ENCODE data around the gene POLDIP3. TPM values are rescaled to one million over a fixed set of nuclear protein-coding genes. Genes with fewer than 3 reads are reported as not detected.

POLDIP3 gene
- total RNA-seq (2022) (49.7 and 51.3 TPM in 2 replicates), Bru-seq, nascent RNA (percentile 76 among the genes with signal in this experiment), BruChase-seq, experiment 1, labeled RNA remaining after a 6-hour chase (percentile 84 among the genes with signal in this experiment), BruChase-seq, experiment 2, labeled RNA remaining after a 2-hour chase (percentile 78 among the genes with signal in this experiment)
- long read RNA-seq, transcript POLDIP3-203 (8 exons, 3,323 nt) = minor isoform, 14 of 239 reads
- long read RNA-seq, transcript POLDIP3-201 (9 exons, 3,441 nt) = major isoform, 144 of 239 reads
- long read RNA-seq, partial matches to known transcripts = 13 of 239 reads
- long read RNA-seq, other reads (novel, unspliced or antisense) = 68 of 239 reads

- ChIA-PET POLR2A (interaction anchor here (0.5 to 4.4 kb wide), 34 partner anchors 9 to 963 kb away, joined by 3 to 37 read pairs (median 4); partner anchors contain the start of genes ARFGAP3, CYB5R3 and PACSIN2), CTCF (interaction anchor here (0.6 to 1.2 kb wide), 6 partner anchors 11 to 1663 kb away, joined by 3 to 4 read pairs (median 3); no protein-coding TSS in a partner anchor)
- H3K4me3 Mint-ChIP-seq (ENCODE audit: unreplicated experiment) = peak within 1 kb of the TSS; percentile 94
- no peaks in the 10 kb centered on the region for H3K9me3 Mint-ChIP-seq (ENCODE audit: unreplicated experiment)
- intact Hi-C loops (cut with micrococcal nuclease) = no loop called here
- peak within 1 kb of the TSS; percentile 100 for H3K27ac Mint-ChIP-seq (ENCODE audit: low read depth, unreplicated experiment)
- no peaks in the 10 kb centered on the region for H3K27me3 Mint-ChIP-seq (ENCODE audit: insufficient read depth, unreplicated experiment)
- peaks cover 29% of the 10 kb centered on the region for H3K4me1 Mint-ChIP-seq (ENCODE audit: insufficient read depth, unreplicated experiment)
- peak; percentile 97 for DNase-seq (ENCODE audit: unreplicated experiment)
- peaks cover 40% of the 10 kb centered on the region for H3K36me3 Mint-ChIP-seq (ENCODE audit: insufficient read depth, unreplicated experiment)
- no TSS peak for BruUV-seq (replicated peaks)
- TF ChIP-seq CTCF (IDR thresholded peaks at IDR 0.05; ENCODE audit: unreplicated experiment) = no peak
Measured at GRCh38 chr22:42614312-42615091, at the start of gene POLDIP3. Gene POLDIP3 (minus strand): TSS chr22:42614883. CDS start chr22:42614857, 26 bp downstream.

- TSS peak; percentile 44 for BruUV-seq (replicated peaks)
- CTCF ChIA-PET = interaction anchor here (0.5 to 2.1 kb wide), 4 partner anchors 10 to 159 kb away, joined by 3 to 10 read pairs (median 6); no protein-coding TSS in a partner anchor
- peak; percentile 89 for TF ChIP-seq CTCF (IDR thresholded peaks at IDR 0.05; ENCODE audit: unreplicated experiment)
- DNase-seq (ENCODE audit: unreplicated experiment) = peak; percentile 74
- no peak overlapping the region for H3K27ac Mint-ChIP-seq (ENCODE audit: low read depth, unreplicated experiment)
- intact Hi-C loops (cut with micrococcal nuclease) = loop anchor here (1.0 to 5.0 kb wide), 3 partner anchors 118 to 430 kb away; no protein-coding TSS in a partner anchor
- H3K4me3 Mint-ChIP-seq (ENCODE audit: unreplicated experiment) = peak overlapping the region; percentile 28
- POLR2A ChIA-PET = interaction anchor here (1.0 to 1.2 kb wide), 2 partner anchors 27 to 93 kb away, joined by 3 to 7 read pairs; no protein-coding TSS in a partner anchor
- H3K4me1 Mint-ChIP-seq (ENCODE audit: insufficient read depth, unreplicated experiment) = no peaks in the 10 kb centered on the region
- no peaks in the 10 kb centered on the region for H3K9me3 Mint-ChIP-seq (ENCODE audit: unreplicated experiment)
- H3K36me3 Mint-ChIP-seq (ENCODE audit: insufficient read depth, unreplicated experiment) = no peaks in the 10 kb centered on the region
- no peaks in the 10 kb centered on the region for H3K27me3 Mint-ChIP-seq (ENCODE audit: insufficient read depth, unreplicated experiment)
Measured at GRCh38 chr22:42661985-42662831, 47.5 kb upstream of the POLDIP3 start.

- Mint-ChIP-seq H3K27me3 (ENCODE audit: insufficient read depth, unreplicated experiment) (no peaks in the 10 kb centered on the region), H3K4me1 (ENCODE audit: insufficient read depth, unreplicated experiment) (no peaks in the 10 kb centered on the region), H3K4me3 (ENCODE audit: unreplicated experiment) (no peak overlapping the region), H3K36me3 (ENCODE audit: insufficient read depth, unreplicated experiment) (no peaks in the 10 kb centered on the region), H3K9me3 (ENCODE audit: unreplicated experiment) (no peaks in the 10 kb centered on the region), H3K27ac (ENCODE audit: low read depth, unreplicated experiment) (no peak overlapping the region)
- TF ChIP-seq CTCF (IDR thresholded peaks at IDR 0.05; ENCODE audit: unreplicated experiment) = no peak
- no peak for DNase-seq (ENCODE audit: unreplicated experiment)
- intact Hi-C loops (cut with micrococcal nuclease) = no loop called here
- CTCF ChIA-PET = no interaction called here
- POLR2A ChIA-PET = interaction anchor here (0.7 kb wide), 1 partner anchor 42 kb away, joined by 3 read pairs; the partner anchor contains the start of gene POLDIP3
- BruUV-seq (replicated peaks) = no TSS peak
Measured at GRCh38 chr22:42656578-42656977, 41.9 kb upstream of the POLDIP3 start.

Data from MCF 10A (cell line).